T-helper 17 cell (primary cell): ENCODE measurements around the gene GALNT2. TPM values are rescaled to one million over a fixed set of nuclear protein-coding genes. Genes with fewer than 3 reads are reported as not detected.

Source experiments
- ATAC-seq: fragments of 150-1000 bp; cut with Tn5 transposase; 2 replicates; pipeline ENCODE4 v1.10.0; 2021; ENCODE audit warnings: mild to moderate bottlenecking, moderate library complexity
- DNase-seq, 3 donors: peaks; one replicate each; pipeline versions ENCODE4 v3.0.0 to v3.0.0-alpha.2; 2020 to 2021
- H3K9me3 ChIP-seq: one replicate; pipeline ENCODE4 v1.7.0; 2013; ENCODE audit warnings: low read length, mild to moderate bottlenecking; ENCODE audit not compliant: control insufficient read depth, poor library complexity, severe bottlenecking
- H3K27ac Mint-ChIP-seq: one replicate; pipeline ENCODE4 v1.8.0; 2022; ENCODE audit warnings: mild to moderate bottlenecking, moderate library complexity, mixed read lengths
- H3K27me3 Mint-ChIP-seq: one replicate; pipeline ENCODE4 v1.8.0; 2022; ENCODE audit warnings: mixed read lengths
- H3K36me3 Mint-ChIP-seq: one replicate; pipeline ENCODE4 v1.8.0; 2022; ENCODE audit warnings: low read depth, mixed read lengths
- H3K4me1 Mint-ChIP-seq: one replicate; pipeline ENCODE4 v1.8.0; 2022; ENCODE audit warnings: mild to moderate bottlenecking, mixed read lengths
- H3K4me3 Mint-ChIP-seq: one replicate; pipeline ENCODE4 v1.8.0; 2022; ENCODE audit warnings: mild to moderate bottlenecking, moderate library complexity, mixed read lengths
- total RNA-seq, 4 donors: library from RNA in 2 of 4; stranded (reverse) in 2 of 4; gene quantifications; one replicate each; pipeline ENCODE4 v1.2.3 and lab custom pipeline; 2022 to 2026

The GALNT2 gene
- total RNA-seq, 2 donors from 2014 or later: 16.6 to 19.8 TPM

GRCh38 chr1:230057681-230058565 lies 9.1 kb upstream of the GALNT2 start:
- Mint-ChIP-seq H3K36me3 (no peaks in the 10 kb centered on the region), H3K4me3 (no peak overlapping the region)

GRCh38 chr1:230058626-230059025 lies 8.4 kb upstream of the GALNT2 start:
- no peak for DNase-seq
- ATAC-seq: no peak
- H3K4me1 Mint-ChIP-seq: no peaks in the 10 kb centered on the region
- H3K4me3 Mint-ChIP-seq: no peak overlapping the region
- no peaks in the 10 kb centered on the region for H3K36me3 Mint-ChIP-seq
- no peaks in the 10 kb centered on the region for H3K9me3 ChIP-seq
- H3K27me3 Mint-ChIP-seq: peaks cover 15% of the 10 kb centered on the region
- no peak overlapping the region for H3K27ac Mint-ChIP-seq

More at GRCh38 chr1:230057681-230058565, 9.1 kb upstream of the GALNT2 start:
- no peaks in the 10 kb centered on the region for H3K4me1 Mint-ChIP-seq
- peaks cover 17% of the 10 kb centered on the region for H3K27me3 Mint-ChIP-seq
- H3K27ac Mint-ChIP-seq: no peak overlapping the region
- no peaks in the 10 kb centered on the region for H3K9me3 ChIP-seq
- no peak for ATAC-seq
- DNase-seq: no peak

DNA sequence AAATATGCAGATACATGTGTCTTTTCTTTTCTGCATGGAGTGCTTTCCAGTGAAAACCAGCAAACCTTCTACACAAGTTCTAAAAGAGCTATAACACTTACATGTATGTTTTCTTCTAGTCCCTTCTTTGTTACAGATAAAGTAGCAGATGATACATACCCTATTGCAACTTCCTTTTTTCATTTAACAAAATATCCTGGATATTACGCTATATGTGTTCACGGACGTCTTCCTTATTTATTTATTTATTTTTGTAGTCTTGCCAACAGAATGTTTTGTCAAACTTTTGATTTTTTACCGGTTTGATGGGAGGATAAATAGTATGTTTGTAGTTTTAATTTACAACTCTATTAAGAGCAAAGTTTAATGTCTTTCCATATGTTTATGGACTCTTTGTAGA lies 5.2 kb upstream of the GALNT2 start:
- Mint-ChIP-seq H3K27me3 (peaks cover 15% of the 10 kb centered on the region), H3K27ac (no peak overlapping the region), H3K4me3 (no peak overlapping the region), H3K36me3 (no peaks in the 10 kb centered on the region), H3K4me1 (peaks cover 6% of the 10 kb centered on the region)
- ATAC-seq (no peak), DNase-seq (no peak)
- H3K9me3 ChIP-seq: no peaks in the 10 kb centered on the region

DNA sequence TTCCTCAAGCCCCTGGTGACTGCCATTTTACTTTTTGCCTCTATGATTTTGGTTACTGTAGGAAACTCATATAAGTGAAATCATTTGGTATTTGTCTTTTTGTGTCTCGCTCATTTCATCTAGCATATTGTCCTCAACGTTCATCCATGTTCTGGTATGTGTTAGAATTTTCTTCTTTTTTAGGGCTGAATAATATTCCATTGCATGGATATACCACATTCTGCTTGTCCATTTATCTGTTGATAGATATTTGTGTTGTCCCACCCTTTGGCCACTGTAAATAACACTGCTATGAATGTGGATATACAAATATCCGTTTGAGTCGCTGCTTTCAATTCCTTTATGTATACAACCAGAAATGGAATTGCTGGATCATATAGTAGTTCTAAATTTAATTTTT lies 4.5 kb upstream of the GALNT2 start:
- DNase-seq (no peak), ATAC-seq (no peak)
- Mint-ChIP-seq H3K27ac (no peak overlapping the region), H3K36me3 (no peaks in the 10 kb centered on the region), H3K27me3 (peaks cover 10% of the 10 kb centered on the region), H3K4me1 (peaks cover 6% of the 10 kb centered on the region), H3K4me3 (no peak overlapping the region)
- no peaks in the 10 kb centered on the region for H3K9me3 ChIP-seq

DNA sequence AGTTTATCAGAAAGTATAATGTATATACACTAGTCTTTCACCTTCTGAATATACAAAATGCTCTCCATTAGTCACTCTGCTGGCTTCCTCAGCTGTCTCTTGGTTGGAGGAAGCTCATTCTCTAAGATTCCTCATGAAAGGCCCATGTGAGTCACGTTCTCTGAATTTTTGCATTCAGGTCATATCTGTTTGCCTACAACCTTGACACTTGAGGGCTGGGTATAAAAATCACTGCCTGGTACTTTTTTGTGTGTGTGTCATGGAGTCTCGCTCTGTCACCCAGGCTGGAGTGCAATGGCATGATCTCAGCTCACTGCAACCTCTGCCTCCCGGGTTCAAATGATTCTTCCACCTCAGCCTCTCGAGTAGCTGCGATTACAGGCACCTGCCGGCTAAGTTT lies 2.8 kb upstream of the GALNT2 start:
- ATAC-seq: no peak

DNA sequence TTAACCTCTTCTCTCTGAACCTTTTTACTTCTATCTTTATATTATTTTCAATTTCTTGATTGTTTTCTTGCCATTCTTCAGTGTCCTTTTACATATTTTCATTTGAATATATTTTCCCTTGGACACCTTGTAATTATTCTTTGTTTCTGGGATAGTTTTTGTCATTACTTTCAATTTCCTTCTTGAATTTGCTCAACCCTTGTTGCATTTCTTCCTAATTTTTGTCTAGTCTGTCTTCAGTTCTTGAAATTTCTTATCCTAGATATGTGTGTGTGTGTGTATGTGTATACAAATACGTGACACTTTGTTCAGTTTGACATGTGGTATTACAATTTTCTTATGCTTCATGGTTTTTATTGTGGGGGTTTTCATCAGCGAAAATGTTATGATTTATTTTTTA lies 1.9 kb upstream of the GALNT2 start:
- H3K9me3 ChIP-seq: no peaks in the 10 kb centered on the region
- Mint-ChIP-seq H3K27me3 (no peaks in the 10 kb centered on the region), H3K27ac (peak overlapping the region; percentile 86), H3K36me3 (no peaks in the 10 kb centered on the region), H3K4me3 (peak overlapping the region; percentile 15), H3K4me1 (peaks cover 19% of the 10 kb centered on the region)
- DNase-seq (no peak), ATAC-seq (no peak)

More for the DNA sequence above, 2.8 kb upstream of the GALNT2 start:
- DNase-seq: no peak
- H3K4me1 Mint-ChIP-seq: peaks cover 17% of the 10 kb centered on the region
- H3K27me3 Mint-ChIP-seq: no peaks in the 10 kb centered on the region
- H3K27ac Mint-ChIP-seq: no peak overlapping the region
- no peaks in the 10 kb centered on the region for H3K9me3 ChIP-seq
- no peak overlapping the region for H3K4me3 Mint-ChIP-seq
- no peaks in the 10 kb centered on the region for H3K36me3 Mint-ChIP-seq

- Mint-ChIP-seq H3K27me3 (no peaks in the 10 kb centered on the region), H3K27ac (peak overlapping the region; percentile 86), H3K4me3 (peak overlapping the region; percentile 15), H3K36me3 (no peaks in the 10 kb centered on the region), H3K4me1 (peaks cover 22% of the 10 kb centered on the region)
- DNase-seq (no peak), ATAC-seq (no peak)
- H3K9me3 ChIP-seq: no peaks in the 10 kb centered on the region
These were observed 1.5 kb upstream of the GALNT2 start for GRCh38 chr1:230065571-230065970.

GRCh38 chr1:230066031-230066430 lies 1.0 kb upstream of the GALNT2 start:
- ATAC-seq (no peak), DNase-seq (no peak)
- H3K4me1 Mint-ChIP-seq: peaks cover 22% of the 10 kb centered on the region
- H3K4me3 Mint-ChIP-seq: peak overlapping the region; percentile 91
- peak overlapping the region; percentile 86 for H3K27ac Mint-ChIP-seq
- no peaks in the 10 kb centered on the region for H3K36me3 Mint-ChIP-seq
- no peaks in the 10 kb centered on the region for H3K27me3 Mint-ChIP-seq
- H3K9me3 ChIP-seq: no peaks in the 10 kb centered on the region

DNA sequence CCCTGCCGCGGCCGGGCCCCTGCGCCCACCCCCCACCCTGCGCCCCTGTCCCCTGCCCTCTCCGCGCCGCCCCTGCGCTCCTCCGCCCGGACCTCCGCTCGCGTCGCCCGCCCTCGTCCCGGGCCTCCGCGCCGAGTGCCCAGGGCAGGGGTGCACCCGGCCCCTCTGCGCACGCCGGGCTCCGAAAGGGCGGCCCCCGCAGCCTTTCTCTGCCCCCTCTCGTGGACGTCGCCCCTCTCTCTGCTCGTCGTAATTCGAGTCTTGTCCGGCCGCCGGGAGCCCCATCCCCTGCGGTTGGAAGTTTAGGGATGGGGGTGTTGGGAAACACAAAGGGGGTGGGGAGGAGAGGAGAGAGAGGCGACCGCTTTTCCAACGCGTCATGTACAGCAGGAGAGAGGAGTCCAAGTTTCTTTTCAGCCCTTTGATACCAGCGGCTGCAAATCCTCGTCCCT lies 407 bp downstream of the GALNT2 start:
- Mint-ChIP-seq H3K36me3 (no peaks in the 10 kb centered on the region), H3K27ac (peak overlapping the region; percentile 39), H3K27me3 (no peaks in the 10 kb centered on the region), H3K4me1 (peaks cover 25% of the 10 kb centered on the region), H3K4me3 (peak overlapping the region; percentile 91)
- ATAC-seq: peak; percentile 5
- H3K9me3 ChIP-seq: no peaks in the 10 kb centered on the region
- DNase-seq: no peak

DNA sequence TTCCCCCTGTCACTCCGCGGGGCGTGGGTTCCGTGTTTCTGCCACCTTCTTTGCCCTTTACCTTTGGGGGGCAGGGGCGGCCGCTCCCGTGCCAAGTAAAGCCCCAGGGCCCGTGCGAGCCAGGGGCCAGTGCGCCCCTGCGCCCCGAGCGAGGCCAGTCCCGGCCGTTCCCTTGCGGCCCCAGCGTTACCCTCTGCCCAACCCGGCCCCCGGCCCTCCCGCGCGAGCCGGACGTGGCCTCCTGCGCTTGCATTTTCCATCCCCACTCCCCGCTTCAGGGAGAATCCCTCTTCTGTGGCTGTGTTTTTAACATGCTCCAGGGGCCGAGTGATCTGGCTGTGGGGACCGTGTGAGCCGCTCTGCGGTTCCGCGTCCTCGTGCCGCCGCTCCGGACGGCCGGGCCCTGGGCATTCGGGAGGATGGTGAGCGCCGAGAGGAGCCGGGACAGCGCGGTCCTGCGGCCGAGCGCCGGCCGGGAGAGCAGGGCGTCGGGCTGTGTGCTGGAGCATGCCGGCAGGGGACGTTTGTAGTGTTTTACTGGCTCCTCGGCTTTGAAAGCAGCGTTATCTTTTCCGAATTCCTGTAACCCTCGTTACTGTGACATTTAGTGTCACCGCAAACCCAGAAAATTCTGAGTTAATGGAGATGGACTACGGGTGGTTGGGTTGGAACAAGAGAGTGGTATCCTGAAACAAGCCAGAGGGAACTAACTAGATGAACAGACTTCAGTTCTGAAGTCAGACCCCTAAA lies 1.0 kb downstream of the GALNT2 start:
- ATAC-seq (no peak), DNase-seq (peak in 1 of 3 donors; percentile 16)
- Mint-ChIP-seq H3K4me3 (peak overlapping the region; percentile 91), H3K4me1 (peaks cover 28% of the 10 kb centered on the region), H3K27ac (peak overlapping the region; percentile 39), H3K36me3 (no peaks in the 10 kb centered on the region), H3K27me3 (no peaks in the 10 kb centered on the region)
- no peaks in the 10 kb centered on the region for H3K9me3 ChIP-seq

- Mint-ChIP-seq H3K27me3 (no peaks in the 10 kb centered on the region), H3K36me3 (no peaks in the 10 kb centered on the region), H3K4me3 (peak overlapping the region; percentile 91), H3K4me1 (peaks cover 33% of the 10 kb centered on the region), H3K27ac (peak overlapping the region; percentile 39)
- no peaks in the 10 kb centered on the region for H3K9me3 ChIP-seq
- ATAC-seq: no peak
- DNase-seq: no peak
These were observed 1.5 kb downstream of the GALNT2 start for GRCh38 chr1:230068621-230068873.

- ATAC-seq (no peak), DNase-seq (no peak)
- H3K27ac Mint-ChIP-seq: no peak overlapping the region
- H3K27me3 Mint-ChIP-seq: no peaks in the 10 kb centered on the region
- H3K36me3 Mint-ChIP-seq: no peaks in the 10 kb centered on the region
- H3K4me3 Mint-ChIP-seq: peak overlapping the region; percentile 91
- H3K9me3 ChIP-seq: no peaks in the 10 kb centered on the region
- peaks cover 33% of the 10 kb centered on the region for H3K4me1 Mint-ChIP-seq
These were observed 2.1 kb downstream of the GALNT2 start for GRCh38 chr1:230068952-230069684.

GRCh38 chr1:230069796-230070195 lies 2.8 kb downstream of the GALNT2 start:
- Mint-ChIP-seq H3K36me3 (no peaks in the 10 kb centered on the region), H3K4me3 (no peak overlapping the region), H3K27me3 (no peaks in the 10 kb centered on the region), H3K27ac (no peak overlapping the region), H3K4me1 (peaks cover 33% of the 10 kb centered on the region)
- no peaks in the 10 kb centered on the region for H3K9me3 ChIP-seq
- no peak for ATAC-seq
- no peak for DNase-seq
